GM18498 (cell line): ENCODE data around the gene C1orf35.

ENCODE experiments used
- ATAC-seq: cut with Tn5 transposase; IDR thresholded peaks from one replicate; pipeline ENCODE4 v1.9.1; 2021; ENCODE audit warnings: mild to moderate bottlenecking, moderate library complexity; ENCODE audit not compliant: unreplicated experiment

C1orf35 gene

GRCh38 chr1:228102791-228103620, at the start of gene C1orf35:
Gene C1orf35 (minus strand): TSS chr1:228103325. CDS start chr1:228103227, 98 bp downstream.
- ATAC-seq: peak; percentile 78

GRCh38 chr1:228152918-228153258, 49.8 kb upstream of the C1orf35 start:
- ATAC-seq: no peak

- ATAC-seq: no peak
Measured at GRCh38 chr1:228152097-228152917, 49.2 kb upstream of the C1orf35 start.

GRCh38 chr1:228151180-228151925, 48.2 kb upstream of the C1orf35 start:
- no peak for ATAC-seq

GRCh38 chr1:228150461-228151179, 47.5 kb upstream of the C1orf35 start:
- no peak for ATAC-seq

GRCh38 chr1:228150120-228150460, 47.0 kb upstream of the C1orf35 start:
- ATAC-seq: no peak

- no peak for ATAC-seq
Measured at GRCh38 chr1:228149406-228150119, 46.4 kb upstream of the C1orf35 start, which contains the start of gene GJC2. Gene GJC2 (plus strand): TSS chr1:228149930. CDS start chr1:228157759, 7,829 bp downstream.

- no peak for ATAC-seq
Measured at GRCh38 chr1:228148935-228149405, 45.8 kb upstream of the C1orf35 start.

GRCh38 chr1:228148196-228148861, 45.2 kb upstream of the C1orf35 start:
- no peak for ATAC-seq

GRCh38 chr1:228147768-228148167, 44.6 kb upstream of the C1orf35 start:
- no peak for ATAC-seq

GRCh38 chr1:228147151-228147693, 44.1 kb upstream of the C1orf35 start:
- ATAC-seq: no peak

- no peak for ATAC-seq
Measured at GRCh38 chr1:228146417-228147150, 43.5 kb upstream of the C1orf35 start.

- ATAC-seq: no peak
Measured at GRCh38 chr1:228145463-228146416, 42.6 kb upstream of the C1orf35 start.

GRCh38 chr1:228144993-228145343, 41.8 kb upstream of the C1orf35 start:
- ATAC-seq: no peak

GRCh38 chr1:228144193-228144992, 41.3 kb upstream of the C1orf35 start:
- no peak for ATAC-seq

GRCh38 chr1:228143480-228144192, 40.5 kb upstream of the C1orf35 start:
- ATAC-seq: no peak
